ENCODE data around the gene PPFIBP2.

PPFIBP2 gene

DNA sequence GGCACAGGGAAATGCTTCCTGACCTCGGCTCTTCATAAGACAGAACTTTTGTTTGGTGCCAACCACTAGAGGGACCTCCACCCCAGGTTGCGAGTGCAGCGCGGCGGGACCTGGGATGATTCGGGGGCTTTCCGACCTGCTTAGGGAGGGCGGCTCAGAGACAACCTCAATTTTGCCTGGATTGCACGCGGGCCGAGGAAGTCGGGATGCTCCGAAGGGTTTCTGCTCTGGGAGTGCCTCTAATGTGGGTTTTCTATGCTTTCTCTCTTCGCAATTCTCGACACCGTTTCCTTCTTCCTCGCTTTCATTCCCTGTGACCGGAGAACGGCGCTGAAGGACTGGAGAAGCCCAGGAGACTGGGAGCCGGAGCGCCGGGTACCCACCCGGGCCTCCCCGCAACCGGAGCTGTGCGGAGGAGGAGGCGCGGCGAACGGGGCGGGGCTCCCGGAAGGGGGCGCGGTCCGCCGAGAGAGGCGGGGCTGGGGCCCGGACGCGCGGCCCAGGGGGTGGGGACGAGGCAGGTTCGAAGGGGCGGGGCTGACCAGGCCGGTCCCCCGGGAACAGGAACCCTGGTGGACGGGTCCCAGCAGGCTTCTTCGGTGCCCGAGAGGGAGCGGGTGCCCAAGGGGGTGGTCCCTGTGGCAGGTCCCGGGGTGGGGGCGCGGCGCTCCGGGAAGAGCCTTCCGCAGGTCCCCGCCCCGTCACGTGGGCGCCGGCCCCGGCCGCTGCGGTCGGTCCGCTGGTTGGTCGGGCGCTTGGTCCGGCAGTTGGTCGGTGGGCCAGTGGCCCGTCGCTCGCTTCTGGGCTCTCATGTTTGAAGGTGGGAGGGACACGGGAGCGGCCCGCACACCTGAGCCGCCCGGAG is at the start of gene PPFIBP2:
TSS of gene PPFIBP2 (plus strand) at position 766 of the 865 bp plus-strand sequence. CDS start 35,477 bp downstream, outside the sequence.
- DNase-seq (ENCODE audit: low read depth), result no peak
- peak; percentile 85 for TF ChIP-seq CTCF (IDR thresholded peaks at IDR 0.05; ENCODE audit: low read depth, low read length, missing control alignments)
- H3K4me3 ChIP-seq (ENCODE audit: low read depth, low read length), result peak within 1 kb of the TSS; percentile 100

DNA sequence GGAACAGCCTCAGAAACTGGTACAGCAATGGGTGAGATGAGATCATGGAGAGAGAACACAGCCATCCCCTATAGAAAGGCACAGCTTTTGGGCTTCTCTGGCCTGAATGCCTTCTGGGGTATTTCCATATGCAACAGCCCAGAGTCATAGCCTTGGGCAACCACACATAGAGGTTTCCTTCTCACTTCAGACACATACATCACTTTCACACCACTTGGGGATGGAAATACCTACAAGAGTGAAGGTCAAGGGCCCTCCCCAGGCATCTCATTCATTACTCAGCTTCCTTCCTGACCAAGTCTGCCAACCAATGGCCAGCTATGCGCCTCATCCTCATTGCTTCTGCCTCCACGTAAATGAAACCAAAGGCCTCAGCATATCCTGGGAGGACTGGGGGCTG is 46.1 kb upstream of the PPFIBP2 start:
- no peak for DNase-seq (ENCODE audit: low read depth)

GRCh38 chr11:7469351-7469865 is 44.4 kb upstream of the PPFIBP2 start:
- no peak overlapping the region for H3K4me3 ChIP-seq (ENCODE audit: low read depth, low read length)
- no peak for TF ChIP-seq CTCF (IDR thresholded peaks at IDR 0.05; ENCODE audit: low read depth, low read length, missing control alignments)
- DNase-seq (ENCODE audit: low read depth), result no peak

More for the DNA sequence above, 46.1 kb upstream of the PPFIBP2 start:
- H3K4me3 ChIP-seq (ENCODE audit: low read depth, low read length), result no peak overlapping the region
- no peak for TF ChIP-seq CTCF (IDR thresholded peaks at IDR 0.05; ENCODE audit: low read depth, low read length, missing control alignments)

DNA sequence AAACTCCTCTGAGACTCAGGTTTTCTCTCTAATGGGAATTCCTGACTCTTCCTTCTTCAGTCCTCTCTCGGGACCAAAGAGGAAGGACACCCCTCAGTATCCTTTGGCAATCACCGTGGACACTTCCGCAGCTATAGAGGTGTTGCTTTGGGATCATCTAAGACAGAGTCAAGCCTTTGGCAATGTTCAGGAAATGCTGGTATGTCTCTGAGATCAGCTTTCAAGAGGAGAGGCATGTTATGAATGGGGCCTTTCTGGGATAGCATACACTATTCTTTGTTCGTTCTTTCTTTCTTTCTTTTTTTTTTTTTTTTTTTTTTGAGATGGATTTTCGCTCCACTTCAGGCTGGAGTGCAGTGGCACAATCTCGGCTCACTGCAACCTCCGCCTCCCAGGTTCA is 42.7 kb upstream of the PPFIBP2 start:
- DNase-seq (ENCODE audit: low read depth), result no peak
- TF ChIP-seq CTCF (IDR thresholded peaks at IDR 0.05; ENCODE audit: low read depth, low read length, missing control alignments), result no peak
- H3K4me3 ChIP-seq (ENCODE audit: low read depth, low read length), result no peak overlapping the region

- TF ChIP-seq CTCF (IDR thresholded peaks at IDR 0.05; ENCODE audit: low read depth, low read length, missing control alignments), result no peak
- no peak for DNase-seq (ENCODE audit: low read depth)
- H3K4me3 ChIP-seq (ENCODE audit: low read depth, low read length), result no peak overlapping the region
These were observed 40.1 kb upstream of the PPFIBP2 start for GRCh38 chr11:7473717-7474116.

DNA sequence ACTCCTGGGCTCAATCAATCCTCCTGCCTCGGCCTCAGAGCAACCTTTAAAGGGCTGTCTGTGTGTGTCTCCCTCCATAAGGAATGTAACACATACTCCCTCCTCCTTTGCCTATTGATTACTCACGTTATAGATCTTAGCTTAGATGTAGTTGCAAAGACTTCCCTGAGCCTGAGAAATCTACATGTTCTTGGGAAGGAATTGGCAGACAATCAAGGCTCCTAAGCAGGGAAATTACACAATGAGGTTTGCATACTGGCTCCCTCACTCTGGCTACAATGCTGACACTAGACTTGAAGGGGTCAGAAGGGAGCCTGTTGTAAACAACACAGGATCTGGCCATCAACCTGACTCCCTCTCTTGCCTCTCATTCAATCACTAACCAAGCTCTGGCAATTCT is 33.7 kb upstream of the PPFIBP2 start:
- H3K4me3 ChIP-seq (ENCODE audit: low read depth, low read length), result no peak overlapping the region
- TF ChIP-seq CTCF (IDR thresholded peaks at IDR 0.05; ENCODE audit: low read depth, low read length, missing control alignments), result no peak
- no peak for DNase-seq (ENCODE audit: low read depth)
